IPS-18c (cell line): ENCODE results near the gene MALRD1.

Source experiments
- H3K4me3 ChIP-seq: 2 replicates; pipeline ENCODE4 v1.7.0; 2013; ENCODE audit warnings: low read depth, mild to moderate bottlenecking, low read length, moderate library complexity; ENCODE audit not compliant: insufficient read depth
- H3K9me3 ChIP-seq: one replicate; pipeline ENCODE4 v1.6.1; 2013; ENCODE audit warnings: mild to moderate bottlenecking, low read length, moderate library complexity; ENCODE audit not compliant: control insufficient read depth, insufficient read depth

MALRD1 gene

DNA sequence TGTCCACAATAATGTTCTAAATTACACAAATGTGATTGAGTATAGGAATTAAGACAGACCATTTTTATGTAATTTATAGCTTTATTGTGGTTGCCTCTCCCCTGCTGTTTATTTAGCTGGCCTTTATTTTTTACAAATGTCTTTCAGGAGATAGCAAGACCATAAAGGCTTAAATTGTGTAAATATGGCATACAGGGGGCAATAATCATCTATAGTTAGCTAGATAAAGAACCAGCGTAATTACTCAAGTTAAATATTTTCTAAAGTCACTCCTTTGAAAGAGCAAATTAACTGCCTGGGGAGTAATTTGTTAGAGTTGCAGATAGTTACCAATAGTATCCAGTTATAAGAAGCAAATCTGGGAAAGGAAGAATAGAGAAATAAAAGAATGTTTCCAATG is at the start of gene MALRD1:
MALRD1 (plus strand) TSS at position 313 of the 400 bp plus-strand sequence. CDS start 138 bp downstream, outside the sequence.
- H3K9me3 ChIP-seq = no peaks in the 10 kb centered on the region
- H3K4me3 ChIP-seq = no peak within 1 kb of the TSS

DNA sequence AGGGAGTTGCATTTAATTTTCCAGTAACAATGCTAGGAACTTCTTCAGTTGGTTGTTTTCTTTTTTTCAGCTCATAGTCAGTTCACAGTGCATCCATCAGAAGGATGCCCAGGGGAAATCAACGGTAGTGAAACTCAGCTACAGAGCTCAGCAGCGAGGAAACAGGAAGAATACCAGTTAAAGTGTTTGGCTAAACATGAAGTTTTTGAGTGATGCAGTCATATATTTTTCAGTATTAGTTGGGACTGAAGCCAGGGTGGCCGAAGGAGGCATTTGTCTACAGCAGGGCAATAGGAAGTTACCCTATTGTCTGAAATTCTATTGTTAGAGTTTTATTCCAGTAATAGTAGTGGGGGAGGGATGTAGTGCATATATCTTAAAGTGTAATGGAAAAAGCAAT is 45.3 kb upstream of the MALRD1 start:
- H3K4me3 ChIP-seq = no peak overlapping the region

DNA sequence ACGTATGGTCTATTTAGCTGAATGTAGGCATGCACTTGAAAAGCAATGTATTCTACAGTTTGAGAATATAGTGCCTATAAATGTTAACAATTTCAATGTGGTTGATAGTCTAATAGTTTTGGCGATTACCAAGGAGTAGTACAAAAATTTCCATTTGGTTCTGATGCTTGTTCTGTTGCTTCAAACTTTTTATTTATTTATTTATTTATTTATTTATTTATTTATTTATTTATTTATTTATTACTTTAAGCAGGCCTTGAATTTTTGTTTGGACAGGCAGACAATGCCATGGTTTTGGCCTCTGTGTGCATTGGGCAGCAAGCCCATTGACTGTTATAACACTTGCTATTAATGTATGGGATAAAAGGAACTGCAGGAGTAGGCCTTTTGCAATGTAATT is 36.5 kb upstream of the MALRD1 start:
- Histone ChIP-seq H3K4me3 (no peak overlapping the region), H3K9me3 (peaks cover 2% of the 10 kb centered on the region)

More for the DNA sequence above, 45.3 kb upstream of the MALRD1 start:
- H3K9me3 ChIP-seq = no peaks in the 10 kb centered on the region

DNA sequence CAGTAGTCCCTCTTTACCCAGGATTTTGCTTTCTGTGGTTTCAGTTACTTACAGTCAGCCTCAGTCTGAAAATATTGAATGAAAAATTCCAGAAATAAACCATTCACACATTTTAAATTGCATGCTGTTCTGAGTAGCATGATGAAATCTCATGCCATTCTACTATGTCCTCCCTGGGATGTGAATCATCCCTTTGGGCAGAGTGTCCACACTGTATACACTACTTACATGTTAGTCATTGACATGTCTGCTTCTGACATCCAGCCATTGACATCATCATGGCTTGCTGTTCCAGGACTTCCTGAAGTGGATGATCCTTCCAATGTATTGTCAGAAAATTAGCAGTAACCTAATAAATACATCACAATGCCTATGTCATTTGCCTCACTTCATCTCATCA is 34.6 kb upstream of the MALRD1 start:
- no peak overlapping the region for H3K4me3 ChIP-seq

DNA sequence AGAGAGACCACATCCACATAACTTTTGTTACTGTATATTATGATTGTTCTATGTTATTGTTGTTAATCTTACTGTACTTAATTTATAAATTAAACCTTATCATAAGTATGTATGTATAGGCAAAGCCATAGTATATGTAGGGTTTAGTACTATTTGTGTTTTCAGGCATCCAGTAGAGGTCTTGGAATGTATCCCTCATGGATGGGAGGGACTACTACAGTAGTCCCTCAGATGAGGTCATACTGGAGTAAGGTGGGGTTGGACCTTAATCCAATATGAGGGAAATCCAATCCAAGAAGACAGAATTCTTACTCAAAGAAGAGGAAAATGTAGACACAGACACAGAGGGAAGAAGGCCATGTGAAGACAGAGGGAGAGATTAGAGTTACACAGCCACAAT is 34.1 kb upstream of the MALRD1 start:
- H3K9me3 ChIP-seq = peaks cover 2% of the 10 kb centered on the region
- no peak overlapping the region for H3K4me3 ChIP-seq

More for the DNA sequence above, 34.6 kb upstream of the MALRD1 start:
- H3K9me3 ChIP-seq = peaks cover 2% of the 10 kb centered on the region

DNA sequence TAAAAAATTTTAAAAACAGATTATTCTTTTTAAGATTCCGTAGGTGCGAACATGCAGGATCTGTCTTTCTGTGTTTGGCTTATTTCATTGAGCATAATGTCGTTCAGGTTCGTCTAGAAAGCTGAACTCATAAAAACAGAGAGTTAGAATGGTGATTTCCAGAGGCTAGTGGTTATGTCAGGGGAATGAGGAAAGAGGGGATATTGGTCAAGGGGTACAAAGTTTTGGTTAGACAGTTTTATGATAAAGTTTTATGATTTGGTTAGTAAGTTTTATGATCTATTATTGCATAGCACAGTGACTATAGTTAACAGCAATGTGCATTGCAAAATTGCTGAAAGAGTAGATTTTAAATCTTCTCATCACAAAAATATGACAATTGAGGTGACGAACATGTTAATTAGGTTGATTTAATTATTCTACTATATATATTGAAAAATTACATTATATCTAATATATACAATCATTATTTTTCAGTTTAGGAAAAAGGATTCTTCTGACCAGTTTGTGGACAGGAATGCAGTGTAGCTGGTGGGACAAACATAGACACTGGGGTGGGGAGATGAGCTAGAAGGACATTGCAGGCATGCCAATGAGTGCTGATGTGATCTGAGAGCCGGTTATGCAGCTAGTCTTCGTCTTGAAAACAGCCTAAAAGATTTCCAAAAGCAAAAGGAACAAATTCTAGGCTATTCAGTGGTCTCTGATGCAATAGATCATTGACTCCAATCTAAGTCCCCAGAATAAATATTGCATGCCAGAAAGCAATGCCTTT is 31.3 kb upstream of the MALRD1 start:
- H3K4me3 ChIP-seq = no peak overlapping the region
- H3K9me3 ChIP-seq = peaks cover 2% of the 10 kb centered on the region

DNA sequence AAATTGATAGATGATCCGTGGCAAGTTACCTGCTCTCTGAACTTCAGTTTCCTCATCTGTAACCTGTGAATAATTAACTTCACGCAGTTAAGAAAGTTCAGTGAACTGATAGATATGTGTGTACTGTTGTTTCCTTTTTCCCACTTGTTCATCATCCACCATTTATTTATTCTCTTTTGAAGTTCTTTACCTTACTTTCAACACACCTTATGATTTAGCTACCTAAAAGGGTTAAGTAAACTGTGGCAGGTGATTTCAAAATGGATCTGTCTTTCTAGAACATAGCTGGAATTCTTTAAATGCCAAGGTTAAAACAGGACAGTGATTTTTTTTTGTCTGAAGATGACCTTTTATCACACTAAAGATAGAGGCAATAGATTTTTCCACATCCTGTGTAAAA is 27.4 kb upstream of the MALRD1 start:
- H3K4me3 ChIP-seq = no peak overlapping the region
- no peaks in the 10 kb centered on the region for H3K9me3 ChIP-seq

DNA sequence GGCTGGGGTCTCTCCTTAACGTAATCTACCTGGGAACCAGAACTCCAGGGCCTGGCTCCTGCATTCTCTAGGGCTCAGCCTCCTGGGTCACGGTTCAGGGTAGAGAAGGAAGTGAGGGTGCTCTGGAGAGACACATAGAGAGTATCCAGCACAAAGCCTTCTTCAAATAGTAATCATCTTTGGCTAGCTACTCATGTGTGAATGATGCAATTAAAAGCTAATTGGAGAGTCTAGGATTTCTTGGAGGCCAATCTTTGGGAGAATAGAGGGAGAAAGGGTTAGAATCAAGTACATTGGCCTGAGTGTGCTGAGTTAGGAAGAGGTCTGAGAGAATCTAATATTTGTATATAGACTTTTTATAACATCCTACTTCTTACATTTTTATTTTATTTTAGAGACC is 24.0 kb upstream of the MALRD1 start:
- H3K4me3 ChIP-seq = no peak overlapping the region
- no peaks in the 10 kb centered on the region for H3K9me3 ChIP-seq

DNA sequence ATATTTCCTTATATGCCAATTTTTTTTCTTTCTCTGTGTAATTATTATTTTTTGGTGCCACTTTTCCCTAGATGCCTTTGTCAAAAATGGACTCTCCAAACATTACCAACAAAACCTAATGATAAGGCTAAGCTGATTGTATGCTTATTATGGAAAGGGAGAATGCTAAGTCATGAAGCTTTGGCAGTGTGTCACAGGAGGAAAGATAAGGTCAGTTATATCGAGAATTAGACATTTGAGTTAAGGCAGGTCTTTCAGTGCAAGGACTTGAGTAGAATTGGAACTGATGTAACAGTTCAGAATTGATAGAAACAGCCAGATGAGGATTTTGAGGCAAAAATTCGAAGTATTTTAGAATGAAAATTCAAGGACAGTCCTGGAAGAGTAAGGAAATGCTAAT is 16.8 kb upstream of the MALRD1 start:
- H3K4me3 ChIP-seq = no peak overlapping the region
- H3K9me3 ChIP-seq = no peaks in the 10 kb centered on the region

DNA sequence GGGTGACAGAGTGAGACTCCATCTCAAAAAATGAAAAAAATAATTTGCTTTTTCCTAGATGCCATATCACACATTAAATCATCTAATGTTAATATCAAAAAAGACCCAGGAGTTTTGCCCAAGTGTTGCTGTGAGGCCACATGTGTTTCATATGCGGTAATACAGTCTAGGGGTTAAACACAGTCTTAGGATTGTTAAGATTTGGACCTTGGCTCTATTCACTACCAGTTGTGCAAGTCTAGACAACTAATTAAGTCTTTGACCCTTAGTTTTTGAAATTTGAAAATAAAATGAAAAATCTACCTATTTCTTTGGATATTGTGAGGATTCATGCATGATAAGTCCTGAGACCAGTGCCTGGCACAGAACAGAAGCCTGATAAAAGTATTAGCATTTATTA is 14.9 kb upstream of the MALRD1 start:
- no peak overlapping the region for H3K4me3 ChIP-seq
- no peaks in the 10 kb centered on the region for H3K9me3 ChIP-seq

DNA sequence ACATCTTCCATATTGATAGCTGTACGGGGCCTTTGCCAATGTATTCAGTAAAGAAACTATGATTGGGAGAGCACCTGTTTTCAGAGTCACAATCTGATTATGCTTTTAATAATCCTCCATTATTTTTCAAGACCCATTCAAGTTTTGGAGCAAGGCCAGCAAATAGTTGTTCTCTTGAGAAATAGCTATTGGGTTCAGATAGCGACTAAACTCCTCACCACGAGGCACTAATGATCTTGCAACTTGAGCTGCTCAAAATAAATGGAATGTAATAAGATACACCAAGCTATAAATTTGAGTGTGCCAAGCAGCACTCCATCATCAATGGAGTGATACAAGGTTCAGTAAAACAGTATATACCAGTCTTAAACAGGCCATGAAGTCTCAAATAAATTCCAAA is 7.4 kb upstream of the MALRD1 start:
- Histone ChIP-seq H3K9me3 (no peaks in the 10 kb centered on the region), H3K4me3 (no peak overlapping the region)

DNA sequence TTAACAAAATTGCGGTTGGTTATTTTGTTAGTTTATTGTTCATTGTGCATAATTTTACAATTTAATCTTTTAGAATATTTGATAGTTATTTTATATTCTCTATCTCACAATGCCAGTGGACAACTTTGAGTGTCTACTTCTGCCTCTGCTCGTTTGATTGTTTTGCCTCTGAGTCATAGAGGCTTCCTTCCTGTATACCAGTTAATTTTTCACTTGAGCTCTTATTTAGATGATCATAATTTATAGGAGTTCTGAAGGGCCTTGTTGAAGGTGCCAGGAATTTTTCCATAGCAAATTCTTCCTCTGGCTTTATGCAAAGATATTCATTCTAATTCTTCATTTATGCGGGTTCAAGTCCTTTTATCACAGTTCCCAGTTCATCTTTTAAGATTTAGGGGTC is 5.2 kb upstream of the MALRD1 start:
- Histone ChIP-seq H3K4me3 (no peak overlapping the region), H3K9me3 (no peaks in the 10 kb centered on the region)

DNA sequence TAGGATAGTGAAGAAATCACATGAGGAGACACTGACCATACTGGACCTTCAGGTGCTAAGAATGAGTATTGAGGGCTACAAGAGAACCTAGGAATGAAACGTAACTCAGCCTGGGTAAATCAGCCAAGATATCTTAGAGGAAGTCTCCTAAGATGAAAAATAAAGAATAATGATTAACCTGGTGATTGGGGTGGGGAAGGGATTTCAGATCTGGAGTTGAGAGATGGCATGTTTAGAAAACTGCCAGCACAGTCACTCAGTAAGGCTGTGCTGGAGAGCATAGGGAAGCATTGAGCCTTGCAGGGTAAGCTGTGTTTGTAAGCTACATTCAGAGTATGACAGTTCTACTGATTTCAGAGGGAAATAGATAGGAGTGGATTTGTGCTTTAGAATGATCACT is 1.9 kb upstream of the MALRD1 start:
- Histone ChIP-seq H3K9me3 (no peaks in the 10 kb centered on the region), H3K4me3 (no peak overlapping the region)

DNA sequence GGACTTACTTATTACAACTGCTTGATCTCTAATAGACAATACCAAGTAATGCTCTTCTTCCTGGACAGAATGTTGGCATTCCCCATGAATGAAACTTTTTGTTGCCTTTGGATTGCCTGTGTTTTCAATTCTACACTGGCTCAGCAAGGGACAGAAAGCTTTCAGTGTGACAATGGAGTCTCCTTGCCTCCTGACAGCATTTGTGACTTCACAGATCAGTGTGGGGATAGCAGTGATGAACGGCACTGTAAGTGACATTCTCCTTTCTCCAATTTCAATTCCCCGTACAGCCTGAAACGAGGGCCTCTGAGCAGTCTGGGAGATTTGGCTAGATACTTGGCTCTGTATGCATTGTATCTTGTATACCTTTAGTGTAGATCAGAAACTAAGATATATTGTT is 290 bp downstream of the MALRD1 start:
- Histone ChIP-seq H3K4me3 (no peak overlapping the region), H3K9me3 (no peaks in the 10 kb centered on the region)

DNA sequence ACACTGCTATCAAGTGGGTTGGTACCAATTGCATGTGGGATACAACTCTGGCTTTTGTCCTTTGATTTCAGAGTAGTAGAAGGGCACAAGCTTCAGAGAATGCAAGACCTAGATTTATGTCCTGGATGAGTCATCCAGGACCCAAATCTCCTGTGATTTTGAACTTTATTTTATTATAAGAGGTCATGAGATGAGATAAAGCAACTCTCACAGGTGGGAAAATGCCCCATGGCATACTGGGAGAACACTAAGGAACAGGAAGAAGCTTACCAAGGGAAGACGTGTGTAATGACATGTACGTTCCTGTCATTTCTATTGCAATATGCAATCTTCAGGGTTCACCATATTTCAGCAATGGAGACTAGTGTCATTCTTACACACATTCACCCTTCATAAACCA is 966 bp downstream of the MALRD1 start:
- no peaks in the 10 kb centered on the region for H3K9me3 ChIP-seq
- H3K4me3 ChIP-seq = no peak overlapping the region

DNA sequence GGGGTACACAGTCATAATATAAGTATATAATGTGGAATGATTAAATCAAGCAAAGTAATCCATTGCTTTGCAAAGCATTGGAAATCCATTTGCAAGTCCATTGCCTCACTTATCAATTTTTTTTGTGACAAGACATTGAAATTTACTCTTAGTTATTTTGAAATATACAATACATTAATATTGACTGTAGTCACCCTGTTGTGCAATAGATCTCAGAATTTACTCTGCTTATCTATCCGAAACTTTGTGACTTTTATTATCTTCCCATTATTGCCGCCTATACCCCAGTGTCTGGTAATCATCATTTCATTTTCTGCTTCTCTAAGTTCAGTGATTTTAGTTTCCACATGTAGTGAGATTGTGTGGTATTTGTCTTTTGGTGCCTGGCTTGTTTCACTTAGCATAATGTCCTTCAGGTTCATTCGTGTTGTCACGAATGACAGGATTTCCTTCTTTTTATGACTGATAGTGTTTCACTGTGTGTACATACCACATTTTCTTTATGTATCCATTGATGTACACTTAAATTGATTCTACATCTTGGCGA is 5.8 kb downstream of the MALRD1 start:
- no peak overlapping the region for H3K4me3 ChIP-seq

DNA sequence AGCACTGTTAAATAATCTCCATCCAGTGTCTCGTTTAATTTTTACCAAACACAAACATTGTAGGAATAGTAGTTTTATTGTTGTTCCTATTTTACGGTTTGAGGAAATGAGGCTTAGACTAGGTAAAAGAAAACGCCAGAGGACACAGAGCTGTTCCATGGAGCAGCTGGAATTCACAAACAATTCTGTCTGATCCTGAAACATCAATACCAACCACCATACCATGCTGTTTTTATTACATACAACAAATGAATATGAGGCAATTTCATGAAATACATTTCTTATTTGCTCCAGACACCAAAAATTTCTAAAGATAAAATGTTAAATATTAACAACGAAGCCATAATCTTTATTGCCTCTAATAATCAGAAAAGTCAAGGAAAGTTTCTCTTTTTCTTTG is 9.4 kb downstream of the MALRD1 start:
- H3K4me3 ChIP-seq = no peak overlapping the region

More for the DNA sequence above, 5.8 kb downstream of the MALRD1 start:
- no peaks in the 10 kb centered on the region for H3K9me3 ChIP-seq

DNA sequence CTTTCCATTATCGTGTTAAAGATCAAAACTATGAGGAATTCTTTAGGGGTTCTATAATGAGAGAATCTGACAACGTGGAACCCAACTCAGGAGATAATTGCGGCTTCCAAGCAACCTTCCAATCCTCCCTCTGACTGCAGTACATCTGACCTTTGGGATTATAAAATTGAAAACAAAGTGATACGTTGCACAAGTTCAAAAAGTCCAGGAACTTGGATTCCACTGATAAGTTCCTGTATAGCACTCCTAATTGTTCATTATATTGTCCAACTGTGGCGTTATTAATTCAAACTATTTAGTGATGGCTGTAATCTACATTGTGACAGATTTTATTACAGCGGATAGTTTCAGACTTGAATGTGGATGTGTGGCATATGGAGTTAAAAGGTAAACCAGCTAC is 15.4 kb downstream of the MALRD1 start:
- H3K9me3 ChIP-seq = no peaks in the 10 kb centered on the region
- H3K4me3 ChIP-seq = no peak overlapping the region

More for the DNA sequence above, 9.4 kb downstream of the MALRD1 start:
- H3K9me3 ChIP-seq = no peaks in the 10 kb centered on the region

DNA sequence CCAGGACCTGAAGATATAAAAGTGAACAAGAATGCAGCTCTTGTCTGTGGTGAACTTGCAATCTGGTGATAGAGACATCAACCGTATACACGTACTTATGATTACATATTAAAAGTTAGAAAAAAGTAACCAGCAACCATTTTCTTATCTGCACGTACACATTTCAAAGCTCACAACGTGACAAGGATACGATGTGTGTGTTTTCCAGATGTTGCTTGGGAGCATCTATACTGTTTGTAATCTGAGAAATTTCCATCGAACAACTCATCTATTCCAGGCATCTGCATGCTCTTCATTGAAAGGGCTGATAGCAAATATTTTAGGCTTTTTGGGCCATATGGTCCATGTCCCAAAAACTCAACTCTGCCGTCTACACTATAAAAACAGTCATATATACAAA is 23.3 kb downstream of the MALRD1 start:
- Histone ChIP-seq H3K9me3 (no peaks in the 10 kb centered on the region), H3K4me3 (no peak overlapping the region)
